GM18870 (cell line): ENCODE results near the gene PAX8.
"Not testable (repeated sequence)": the region's sequence is repeated elsewhere in the genome, so short reads cannot be mapped to it uniquely, and the experiment has no call there.

Experiments used
- ATAC-seq: cut with Tn5 transposase; IDR thresholded peaks from one replicate; pipeline ENCODE4 v1.9.1; 2021; ENCODE audit warnings: moderate library complexity; ENCODE audit not compliant: unreplicated experiment

Gene PAX8

DNA sequence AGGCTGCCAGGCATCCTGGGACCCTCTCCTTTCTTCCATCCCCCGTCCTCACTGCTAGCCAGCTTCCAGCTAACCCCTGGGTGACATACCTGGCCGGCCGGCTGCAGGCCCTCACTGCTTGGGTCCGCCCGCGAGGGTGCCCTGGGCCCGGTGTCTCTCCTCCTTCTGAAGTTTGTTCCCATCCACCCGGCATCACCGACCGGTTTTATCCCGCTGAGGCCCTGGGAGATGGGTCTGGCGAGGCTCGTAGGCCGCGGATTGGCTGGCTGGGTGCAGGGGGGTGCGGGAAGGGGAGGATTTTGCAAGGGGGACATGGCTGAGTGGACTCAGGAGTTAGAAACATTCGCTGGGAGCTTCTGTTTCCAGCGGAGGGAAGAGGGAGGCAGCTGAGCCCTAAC, at the start of gene PAX8:
TSS of gene PAX8 (minus strand) at position 180 of the 398 bp plus-strand sequence. CDS start 527 bp downstream, outside the sequence.
- ATAC-seq, result no peak

DNA sequence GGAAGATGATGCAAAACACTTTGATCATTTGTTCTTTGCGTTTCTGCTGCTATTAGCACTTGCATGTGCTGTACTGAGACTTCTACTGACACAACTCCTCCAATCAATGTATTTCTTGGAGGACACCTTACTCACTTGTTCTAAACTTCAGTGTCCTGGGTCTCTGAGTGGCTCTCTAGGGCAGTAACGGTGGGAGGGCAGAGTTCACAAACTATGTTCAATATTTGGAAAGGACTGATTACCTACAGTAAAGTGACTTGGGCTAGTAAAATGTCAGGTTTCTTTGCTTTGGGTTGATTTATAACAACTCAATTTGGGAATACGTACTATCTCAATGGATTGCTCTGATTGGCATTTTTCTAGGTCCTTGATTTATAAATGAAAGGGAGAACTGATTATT, 49.3 kb upstream of the PAX8 start:
- ATAC-seq, result no peak

DNA sequence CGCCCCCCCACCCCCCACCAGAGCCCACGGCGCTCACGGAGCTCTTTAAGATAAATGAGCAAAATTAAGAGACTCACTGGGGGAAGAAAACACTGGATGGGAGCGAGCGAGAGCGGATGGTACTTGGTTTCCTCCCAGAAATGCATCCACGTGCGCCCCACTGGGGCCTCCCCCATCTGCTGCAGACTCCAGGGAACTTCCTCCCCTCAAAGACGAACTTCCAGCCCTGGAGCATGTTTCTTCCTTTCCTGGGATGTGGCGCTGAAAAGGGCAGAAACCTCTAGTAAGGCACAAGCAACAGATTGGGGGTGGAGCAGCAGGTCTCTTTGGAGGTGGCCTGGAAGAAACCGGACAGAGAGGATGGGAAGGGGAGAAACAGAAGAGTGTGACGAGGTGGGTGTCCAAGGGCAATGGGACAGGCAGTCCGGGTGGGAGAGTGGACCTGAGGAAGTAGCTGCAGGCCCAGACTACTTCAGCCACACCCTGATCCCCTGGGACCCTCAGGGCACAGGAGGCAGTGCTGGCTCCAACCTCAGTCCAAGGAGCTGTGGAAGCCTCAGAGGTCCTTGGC, 46.5 kb upstream of the PAX8 start:
- not testable (repeated sequence) for ATAC-seq

DNA sequence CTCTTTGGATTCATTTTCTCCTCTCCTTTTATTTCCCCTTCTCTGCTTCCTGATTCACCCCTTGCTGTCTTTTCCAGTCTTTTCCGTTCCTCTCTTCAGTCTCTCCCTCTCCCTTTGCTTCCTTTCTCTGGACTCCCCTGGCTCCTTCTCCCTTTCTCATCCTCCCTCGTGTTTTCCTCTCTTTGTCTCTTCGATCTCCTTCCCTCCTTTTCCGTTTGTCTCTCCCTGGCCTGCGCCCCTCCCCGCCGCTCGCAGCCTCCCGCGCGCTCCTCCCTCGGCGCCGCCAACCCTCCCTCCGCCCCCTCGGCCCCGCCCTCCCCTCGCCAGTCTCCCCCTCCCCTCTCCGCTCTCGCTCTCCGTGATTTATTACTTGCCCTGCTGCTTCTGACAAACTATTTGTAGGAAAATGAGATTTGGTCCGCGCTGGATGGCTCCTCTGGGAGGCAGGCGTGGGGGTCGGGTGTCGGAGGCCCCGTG, 46.0 kb upstream of the PAX8 start:
- ATAC-seq, result no peak

DNA sequence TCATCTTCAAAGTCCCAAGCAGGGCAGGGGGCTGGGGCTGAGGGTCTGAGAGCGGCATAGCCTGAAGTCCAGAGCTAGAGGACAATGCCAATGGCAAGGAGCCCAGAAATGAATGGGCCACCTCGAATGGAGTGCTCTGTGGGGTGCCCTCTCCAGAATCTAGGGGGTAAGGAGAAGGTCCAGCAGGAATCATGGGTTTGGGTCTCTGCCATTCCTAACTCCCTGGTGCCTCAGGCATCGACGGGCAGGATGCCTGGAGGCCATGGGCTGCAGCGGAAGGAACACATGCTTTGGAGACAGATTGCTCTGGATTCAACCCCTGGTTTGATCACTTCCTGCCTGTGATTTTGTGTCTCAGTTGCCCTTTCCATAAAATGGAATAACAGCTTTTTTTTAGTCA, 44.4 kb upstream of the PAX8 start:
- ATAC-seq, result not testable (repeated sequence)

DNA sequence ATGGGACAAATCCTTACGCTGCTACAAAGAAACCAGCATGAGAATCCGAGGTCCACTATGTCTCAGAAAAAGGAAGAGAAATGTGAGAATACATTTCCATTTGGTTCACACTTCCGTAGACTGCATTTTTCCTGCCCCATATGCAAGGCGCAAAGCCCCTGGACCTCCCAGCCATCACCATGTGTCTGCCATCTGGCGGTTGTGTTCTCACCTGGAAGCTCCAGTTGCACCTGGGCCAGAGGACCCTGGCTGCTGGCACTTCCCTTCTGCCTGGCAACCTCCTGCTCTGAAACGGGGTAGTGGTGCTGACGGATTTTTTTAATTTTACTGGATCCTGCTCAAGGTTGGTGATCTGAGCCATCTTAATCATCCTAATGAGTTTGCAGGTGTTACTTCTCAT, 41.4 kb upstream of the PAX8 start:
- not testable (repeated sequence) for ATAC-seq

DNA sequence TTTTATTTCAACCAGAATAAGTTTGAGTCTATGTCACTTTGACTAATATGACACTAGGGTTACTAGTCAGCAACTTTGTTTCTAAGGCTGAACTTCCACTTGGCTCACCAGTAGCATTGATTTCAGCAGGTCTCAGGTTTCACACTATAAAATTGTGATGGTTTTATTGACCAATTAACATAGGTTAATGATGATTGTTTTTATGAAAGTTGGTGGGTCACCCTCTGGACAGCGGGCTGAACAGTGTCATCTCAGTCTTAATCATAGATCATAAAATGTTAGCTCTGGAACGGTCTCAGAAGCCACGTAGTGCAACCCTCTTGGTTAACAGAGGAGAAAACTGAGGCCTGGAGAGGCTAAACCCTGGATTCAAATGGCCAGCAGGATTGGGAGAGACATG, 40.2 kb upstream of the PAX8 start:
- not testable (repeated sequence) for ATAC-seq

DNA sequence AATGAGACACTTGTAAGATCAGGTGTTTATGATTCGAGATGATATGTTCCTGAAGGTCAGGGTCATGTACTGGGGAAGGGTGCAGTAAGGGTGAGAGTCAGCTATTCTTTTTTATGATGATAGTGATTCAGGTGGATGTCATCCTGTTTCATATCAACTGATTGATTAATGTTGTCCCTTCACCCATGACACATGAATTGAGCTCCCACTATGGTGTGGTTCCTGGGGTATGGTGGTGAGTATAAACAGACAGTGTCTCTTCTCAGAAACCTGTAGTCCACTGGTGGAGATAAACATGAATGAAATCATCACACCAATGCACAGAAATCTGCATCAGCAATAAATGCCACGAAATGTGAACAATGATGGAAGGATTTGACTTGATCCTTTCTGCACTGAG, 37.4 kb upstream of the PAX8 start:
- no peak for ATAC-seq

DNA sequence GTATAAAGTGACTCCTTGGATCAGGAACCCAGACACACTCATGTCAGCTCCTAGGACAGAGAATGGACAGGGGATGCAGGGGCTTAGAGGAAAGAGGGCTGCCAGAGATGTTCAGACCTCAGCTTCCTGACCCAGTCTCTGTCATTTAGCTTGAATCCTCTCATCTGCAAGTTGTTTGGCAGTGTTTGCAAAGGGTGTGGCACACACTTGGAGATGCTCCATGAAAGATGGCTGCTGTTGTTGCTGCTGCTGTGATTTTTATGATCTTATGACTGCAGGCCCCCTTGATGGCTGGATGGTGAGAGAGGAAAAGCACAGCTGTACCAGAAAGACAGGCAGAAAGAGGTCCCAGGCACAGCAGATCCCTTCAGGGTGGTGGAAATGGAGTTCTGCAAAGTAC, 35.9 kb upstream of the PAX8 start:
- ATAC-seq, result not testable (repeated sequence)

DNA sequence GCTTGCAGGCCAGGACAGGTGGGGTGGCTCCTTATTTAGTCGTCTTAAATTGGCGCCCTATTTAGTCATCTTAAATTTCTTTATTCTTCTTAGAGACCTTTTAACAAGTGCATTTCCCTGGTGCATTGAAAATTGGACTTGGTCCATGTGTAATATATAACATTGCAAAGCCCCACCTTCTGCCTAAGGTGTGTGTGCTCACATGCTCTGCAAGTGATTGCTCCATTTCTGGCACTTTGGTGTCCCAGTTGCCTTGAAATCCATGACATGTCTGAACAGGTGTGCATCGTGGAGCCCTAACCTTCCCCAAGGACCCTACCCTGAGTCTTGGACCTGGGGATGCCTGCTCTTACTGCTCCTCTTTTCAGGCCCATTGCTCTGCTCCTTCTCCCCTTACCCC, 35.5 kb upstream of the PAX8 start:
- not testable (repeated sequence) for ATAC-seq

DNA sequence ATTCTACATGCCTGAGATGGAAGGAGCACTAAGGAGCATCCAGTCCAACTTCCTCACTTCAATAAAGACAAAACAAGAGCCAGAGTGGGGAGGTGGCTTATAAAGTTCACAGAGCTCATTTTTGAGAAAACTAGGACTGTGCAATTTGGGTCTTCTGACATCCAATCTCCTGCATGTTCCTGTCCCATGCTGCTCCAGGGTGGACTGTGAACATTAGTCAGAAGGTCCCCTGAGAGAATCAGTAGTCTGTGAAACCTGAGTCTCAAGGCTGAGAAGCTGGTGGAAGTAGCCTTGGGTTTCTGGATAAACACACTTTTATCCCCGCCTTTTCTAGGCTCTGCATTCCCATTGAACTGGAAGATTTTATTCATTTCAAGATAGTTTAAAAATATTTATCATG, 33.1 kb upstream of the PAX8 start:
- ATAC-seq, result not testable (repeated sequence)

DNA sequence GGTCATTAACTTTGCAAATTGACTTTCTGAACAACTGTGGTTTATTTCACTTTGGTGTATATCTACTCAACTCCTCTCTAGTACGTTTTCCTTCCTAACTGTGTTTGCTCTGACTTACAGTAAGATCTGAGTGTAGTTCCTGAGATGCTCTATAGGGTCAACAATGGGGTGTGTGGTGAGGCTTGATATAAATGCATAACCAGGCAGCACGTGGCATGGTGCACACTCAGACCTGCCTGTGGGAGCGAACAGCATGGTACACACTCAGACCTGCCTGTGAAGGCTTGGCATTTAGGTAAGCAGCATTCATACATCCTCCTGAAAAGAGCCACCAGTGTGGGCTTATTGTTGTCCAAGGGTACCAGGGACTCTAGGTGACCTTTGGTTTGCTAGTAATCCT, 32.5 kb upstream of the PAX8 start:
- not testable (repeated sequence) for ATAC-seq

DNA sequence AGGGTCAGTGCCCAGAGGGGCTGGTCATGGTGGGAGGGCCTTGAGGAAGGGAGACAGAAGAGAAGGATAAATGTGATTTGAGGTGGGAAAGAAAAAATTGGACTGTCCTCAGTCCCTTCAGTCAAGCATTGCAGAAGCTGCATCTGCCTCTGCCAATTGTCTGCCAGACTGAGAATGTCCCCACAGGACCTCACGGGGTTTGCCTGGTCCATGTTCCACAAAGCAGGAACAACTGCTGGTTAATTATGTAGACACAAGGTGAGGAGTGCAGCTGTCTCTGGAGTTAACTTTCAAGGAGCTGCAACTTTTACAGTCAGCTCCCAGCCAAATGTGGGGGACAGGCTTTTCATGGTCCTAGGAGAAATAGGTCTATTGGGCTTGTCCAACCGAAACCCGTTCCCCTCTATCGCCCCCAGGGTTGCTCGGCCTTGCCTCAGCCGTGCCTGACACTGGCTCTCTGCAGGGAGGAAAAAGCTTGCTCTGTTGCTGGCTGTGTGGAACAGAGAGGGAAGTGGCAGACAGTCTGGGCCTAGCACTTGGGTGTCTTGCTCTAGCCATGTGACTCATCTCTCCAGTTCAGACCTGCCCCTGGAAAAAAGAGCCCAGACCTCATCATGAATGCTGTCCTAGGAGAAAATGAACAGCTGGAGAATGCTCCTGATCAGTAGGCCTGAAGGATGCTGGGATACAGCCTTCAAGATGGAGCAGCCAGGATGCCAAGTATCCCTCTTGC, 31.1 kb upstream of the PAX8 start:
- no peak for ATAC-seq

DNA sequence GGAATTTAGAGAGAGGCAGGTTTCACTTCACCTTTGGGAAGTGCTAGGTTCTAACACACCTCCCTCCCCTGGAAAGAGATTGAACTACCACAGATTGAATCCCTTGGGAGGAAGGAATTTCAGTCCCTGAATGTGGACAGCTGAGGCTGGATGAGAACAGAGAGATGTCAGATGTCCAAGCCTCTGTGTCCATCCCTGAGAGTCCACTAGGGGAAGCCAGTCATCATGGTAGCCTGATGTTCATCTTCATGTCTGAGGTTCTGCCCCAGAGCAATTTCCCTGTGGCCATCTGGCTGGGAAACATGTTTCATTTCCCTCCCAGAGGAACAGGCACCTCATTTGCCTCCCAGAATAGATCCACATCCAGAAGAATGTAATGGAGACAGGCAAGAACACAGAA, 30.1 kb upstream of the PAX8 start:
- ATAC-seq, result not testable (repeated sequence)

DNA sequence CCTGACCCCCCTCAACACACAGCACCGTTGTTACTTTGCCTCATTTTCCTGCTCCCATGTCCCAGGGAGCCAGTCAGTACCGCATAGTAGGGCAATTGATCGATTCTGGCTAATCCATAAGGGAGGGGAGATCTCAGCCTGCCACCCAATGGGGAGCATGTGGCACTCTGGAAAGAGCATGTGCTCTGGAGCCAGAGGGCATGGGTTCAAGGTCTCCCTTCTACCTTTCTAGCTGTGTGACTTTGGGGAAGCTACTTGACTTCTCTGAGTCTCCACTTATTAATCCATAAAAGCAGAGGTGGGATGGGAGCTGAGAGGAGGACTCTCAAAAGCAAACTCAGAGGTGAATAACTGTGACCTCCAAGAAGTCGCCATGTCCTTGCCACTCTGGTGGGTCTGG, 27.5 kb upstream of the PAX8 start:
- ATAC-seq, result not testable (repeated sequence)

DNA sequence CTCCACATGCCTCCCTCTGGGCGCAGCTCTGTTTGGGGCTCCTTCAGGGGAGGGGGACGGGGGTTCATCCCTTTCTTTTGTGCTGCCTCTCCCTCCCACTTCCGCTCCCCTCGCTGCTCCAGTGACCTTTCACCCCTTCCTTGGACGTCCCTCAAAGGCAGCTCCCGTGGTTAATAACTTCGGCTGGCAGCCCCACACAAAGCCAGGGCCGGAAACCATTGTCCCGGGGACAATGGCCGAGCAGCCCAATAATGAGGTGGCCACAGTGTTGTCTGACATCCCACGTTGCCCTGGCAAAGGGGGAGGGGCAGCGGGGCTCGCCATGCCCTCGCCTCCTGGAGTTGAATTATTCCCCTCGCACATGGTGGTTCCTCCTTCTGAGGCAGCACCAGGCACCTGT, 27.0 kb upstream of the PAX8 start:
- not testable (repeated sequence) for ATAC-seq

DNA sequence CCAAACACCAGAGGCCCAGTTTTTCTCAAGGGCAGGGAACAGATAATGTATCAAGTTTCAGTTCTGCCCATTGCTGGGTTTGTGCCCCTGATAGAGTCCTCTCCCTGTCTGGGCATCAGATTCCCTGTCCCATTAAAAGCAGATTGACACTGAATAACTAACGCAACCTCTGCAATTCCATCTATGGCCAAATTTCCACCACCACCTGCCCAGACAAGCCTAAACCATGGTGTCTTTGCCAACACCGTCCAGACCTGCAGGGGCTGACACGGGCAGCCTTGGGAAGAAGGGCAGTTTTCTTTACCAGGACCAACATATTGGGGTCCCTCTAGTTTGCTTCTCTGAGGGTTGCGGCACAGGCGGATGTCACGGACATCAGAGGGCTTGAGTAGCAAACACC, 26.4 kb upstream of the PAX8 start:
- no peak for ATAC-seq

DNA sequence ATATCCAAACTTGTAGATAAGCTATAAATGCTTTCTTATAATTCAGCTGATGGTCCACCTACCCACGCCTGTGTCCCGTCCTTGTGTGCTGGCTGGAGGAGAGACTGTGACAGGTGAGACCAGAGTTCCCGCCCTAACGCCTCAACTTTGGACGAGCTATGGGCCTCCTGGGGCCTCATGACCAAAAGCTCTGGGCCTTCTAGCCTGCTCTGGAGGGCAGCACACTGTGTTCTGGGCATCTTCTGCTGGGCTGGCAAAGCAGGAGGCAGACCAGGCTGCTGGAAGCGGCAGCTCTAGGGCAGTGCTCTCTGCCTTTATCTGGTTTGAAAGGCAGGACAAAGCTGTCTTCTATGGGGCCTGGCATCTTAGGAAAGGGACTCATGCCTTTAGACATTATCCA, 26.0 kb upstream of the PAX8 start:
- ATAC-seq, result no peak

DNA sequence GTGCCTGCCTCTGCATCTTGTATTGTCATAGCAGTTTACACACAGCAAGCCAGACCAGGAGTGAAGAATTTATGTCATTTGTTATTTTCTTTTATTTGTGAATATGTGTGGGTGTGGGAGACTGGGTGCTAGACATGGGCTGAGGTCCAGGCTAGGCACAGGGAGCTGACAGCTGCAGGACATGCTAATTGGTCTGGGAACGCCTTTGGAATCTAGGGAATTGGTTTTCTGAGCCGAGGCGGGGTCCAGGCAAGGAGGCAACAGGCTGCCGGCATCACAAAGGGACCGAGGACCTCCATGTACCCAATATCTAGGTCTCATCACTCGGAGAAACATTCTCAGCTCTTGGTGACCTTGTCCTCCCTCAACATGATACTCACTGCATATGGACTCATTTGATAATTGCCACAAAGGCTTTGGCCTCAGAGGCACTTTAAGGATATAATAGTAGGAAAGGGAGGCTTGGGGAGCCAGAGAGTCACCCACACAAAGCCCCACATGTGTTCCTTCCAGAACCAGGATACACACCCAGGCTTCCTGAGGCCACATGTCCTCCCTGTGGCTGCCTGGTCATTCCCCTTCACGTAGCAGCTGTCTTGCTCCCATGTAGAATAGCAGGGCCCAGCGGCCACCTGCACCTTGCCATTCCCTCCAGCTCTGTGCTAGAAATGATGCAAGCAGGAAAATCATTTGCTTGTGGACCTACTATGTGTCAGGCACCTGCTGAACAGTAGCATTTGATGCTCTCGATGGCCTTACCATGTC, 23.7 kb upstream of the PAX8 start:
- not testable (repeated sequence) for ATAC-seq

DNA sequence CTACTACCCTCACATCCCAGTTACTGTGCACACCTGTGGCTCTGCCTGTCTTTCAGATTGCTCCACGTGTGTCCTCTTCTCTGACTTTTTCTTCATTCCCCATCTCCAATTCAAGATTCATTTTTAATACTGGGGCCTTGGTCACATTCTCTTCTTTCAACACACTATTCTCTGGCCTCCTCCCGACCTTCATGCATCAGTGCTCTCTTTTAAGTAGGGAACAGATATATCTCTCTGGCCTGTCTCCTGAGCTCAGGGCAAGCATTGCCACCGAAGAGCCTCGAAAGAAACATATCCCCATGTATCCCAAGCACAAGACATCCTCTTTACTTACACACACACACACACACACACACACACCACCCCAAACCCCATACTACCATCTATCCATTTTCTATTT, 21.6 kb upstream of the PAX8 start:
- no peak for ATAC-seq

DNA sequence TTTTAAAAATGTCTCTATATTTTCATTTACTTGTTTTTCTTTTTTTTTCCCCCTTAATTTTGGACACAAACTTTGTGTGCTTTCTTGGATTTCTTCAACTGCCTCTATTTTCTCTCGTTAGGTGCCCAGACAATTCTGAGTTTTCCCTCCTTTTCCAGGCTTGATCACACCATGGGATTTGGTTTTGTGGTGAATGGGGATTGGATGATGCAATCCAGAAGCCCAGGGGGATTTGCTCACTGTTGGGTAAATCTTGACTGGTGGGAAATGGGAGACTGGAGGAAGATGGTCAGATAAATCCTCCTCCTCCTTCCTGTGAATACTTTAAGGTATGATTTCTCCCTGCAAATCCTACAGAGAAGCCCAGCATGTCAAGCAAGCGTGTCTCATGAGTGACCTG, 19.5 kb upstream of the PAX8 start:
- ATAC-seq, result no peak

DNA sequence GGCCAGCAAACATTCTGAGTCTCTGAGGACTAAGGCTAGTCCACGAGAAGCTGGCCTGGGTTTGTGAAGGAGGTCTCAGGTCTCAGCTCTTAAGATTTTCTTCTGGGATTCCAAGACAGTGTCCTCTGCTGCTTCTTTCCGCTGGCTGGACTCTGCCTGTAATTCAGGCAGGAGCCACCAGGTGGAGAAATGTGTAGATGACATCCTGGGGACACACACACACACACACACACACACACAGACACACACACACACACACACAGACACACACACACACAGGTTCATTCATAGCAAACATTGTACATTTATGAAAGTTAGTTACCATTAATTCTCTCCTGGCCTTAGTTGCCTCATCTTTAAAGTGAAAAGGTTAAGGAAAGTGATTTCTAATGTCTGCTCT, 18.9 kb upstream of the PAX8 start:
- ATAC-seq, result not testable (repeated sequence)
